ENCODE measurements around the gene GRIN2C.
A peak's percentile ranks its signal among the peaks of the same experiment; 100 is the strongest.

GRIN2C gene

DNA sequence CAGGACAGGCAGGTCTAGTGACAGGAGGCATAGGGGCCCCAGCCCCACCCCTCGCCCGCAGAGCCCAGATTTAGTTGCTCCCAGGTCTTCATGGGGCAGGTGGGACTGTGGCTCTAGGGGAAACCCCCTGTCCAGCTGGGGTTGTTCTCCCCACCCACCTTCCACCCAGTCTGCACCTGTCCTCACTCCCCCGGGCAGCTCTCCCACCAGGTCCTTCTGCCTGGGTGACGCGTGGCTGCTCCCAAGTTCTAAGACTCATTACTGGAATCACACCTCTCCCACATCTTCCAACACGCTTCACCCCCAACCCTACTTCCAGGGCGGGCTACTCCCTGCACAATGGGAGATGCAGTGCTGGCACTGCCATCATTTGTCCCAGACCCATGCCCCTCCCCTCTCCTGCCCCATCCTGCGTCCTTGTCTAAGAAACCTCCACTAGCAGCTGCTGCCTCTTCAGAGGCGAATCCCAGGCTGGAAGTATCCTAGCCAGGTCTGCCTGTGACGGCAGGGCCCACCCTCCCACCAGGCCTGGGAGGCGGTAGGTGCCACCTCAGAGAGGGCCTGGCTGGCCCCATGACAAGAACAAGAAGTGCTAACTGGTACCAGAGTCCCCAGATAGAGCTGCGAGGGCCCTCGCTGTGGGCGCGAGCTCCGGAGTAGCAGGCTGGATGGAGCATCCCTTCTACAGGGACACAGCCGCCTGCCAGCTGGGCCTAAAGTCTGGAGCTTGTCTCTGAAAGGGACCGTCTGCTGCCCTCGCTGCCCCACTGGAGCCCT is 22.8 kb downstream of the GRIN2C start:
- Histone ChIP-seq H2BK5ac (ENCODE audit: low read length) (peak overlapping the region; percentile 24), H3K27me3 (ENCODE audit: control insufficient read depth in 3 of 3, insufficient read depth in 3 of 3, low read depth in 1 of 3, low read length in 3 of 3) (peaks cover 0 to 4% (median 3%) of the 10 kb centered on the region in 3 experiments), H3K14ac (ENCODE audit: low read length) (no peak overlapping the region), H3K79me1 (ENCODE audit: low read depth, low read length) (peaks cover 2% of the 10 kb centered on the region), H4K8ac (ENCODE audit: low read depth, low read length) (no peak overlapping the region), H2AK5ac (ENCODE audit: low read depth, low read length) (no peak overlapping the region), H2BK15ac (ENCODE audit: low read length) (no peak overlapping the region), H3K36me3 (replicated peaks in 1 of 2; ENCODE audit: control insufficient read depth in 2 of 2, insufficient read depth in 2 of 2, low read length in 2 of 2) (peaks cover 7 to 8% of the 10 kb centered on the region in 2 donors), H3K4me2 (ENCODE audit: insufficient read depth, low read length, poor library complexity, severe bottlenecking) (no peak overlapping the region), H3K18ac (ENCODE audit: low read length) (no peak overlapping the region), H2BK120ac (ENCODE audit: low read depth, low read length) (no peak overlapping the region), H3K27ac (replicated peaks; ENCODE audit: low read length) (no peak overlapping the region), H3K4me1 (ENCODE audit: control insufficient read depth in 2 of 2, insufficient read depth in 1 of 2, low read depth in 1 of 2, low read length in 2 of 2) (peaks cover 15 to 24% of the 10 kb centered on the region in 2 donors), H3K9me3 (replicated peaks in 1 of 2; ENCODE audit: control insufficient read depth in 2 of 2, insufficient read depth in 1 of 2, low read depth in 1 of 2, low read length in 2 of 2) (no peaks in the 10 kb centered on the region), H2BK12ac (ENCODE audit: low read length) (no peak overlapping the region), H3K4me3 (ENCODE audit: low read length in 2 of 2) (no peak overlapping the region), H3K23ac (ENCODE audit: low read depth, low read length, poor library complexity) (no peak overlapping the region), H4K91ac (ENCODE audit: low read depth, low read length, poor library complexity) (no peak overlapping the region), H3K4ac (ENCODE audit: low read length) (no peak overlapping the region), H2AFZ (ENCODE audit: low read length) (no peak overlapping the region), H3K9ac (ENCODE audit: low read depth, low read length, poor library complexity) (peak overlapping the region; percentile 44)
- no CpG with 5 or more reads among the region's 19 CpGs for WGBS, 2 donors (ENCODE audit: extremely low coverage in 2 of 2, insufficient read length in 2 of 2, insufficient replicate concordance in 1 of 2)
- DNase-seq (ENCODE audit: low spot score), result no peak

DNA sequence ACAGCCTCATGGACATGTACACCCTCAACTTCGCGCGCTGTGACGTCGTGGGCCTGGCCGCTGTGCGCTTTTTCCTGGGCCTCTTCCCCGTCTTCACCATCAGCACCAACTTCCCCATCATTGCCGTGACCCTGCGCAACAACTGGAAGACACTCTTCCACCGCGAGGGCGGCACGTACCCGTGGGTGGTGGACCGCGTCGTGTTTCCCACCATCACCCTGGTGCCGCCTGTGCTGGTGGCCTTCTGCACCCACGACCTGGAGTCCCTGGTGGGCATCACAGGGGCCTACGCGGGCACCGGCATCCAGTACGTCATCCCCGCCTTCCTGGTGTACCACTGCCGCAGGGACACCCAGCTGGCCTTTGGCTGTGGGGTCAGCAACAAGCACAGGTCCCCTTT is 23.5 kb downstream of the GRIN2C start:
- DNase-seq (ENCODE audit: low spot score), result no peak
- H3K4me3 ChIP-seq (ENCODE audit: low read length in 2 of 2), result no peak overlapping the region
- no peak overlapping the region for H3K27ac ChIP-seq (replicated peaks; ENCODE audit: low read length)
- H4K8ac ChIP-seq (ENCODE audit: low read depth, low read length), result peak overlapping the region; percentile 29
- peak overlapping the region; percentile 24 for H2BK5ac ChIP-seq (ENCODE audit: low read length)
- no peak overlapping the region for H2AFZ ChIP-seq (ENCODE audit: low read length)
- WGBS, 2 donors (ENCODE audit: extremely low coverage in 2 of 2, insufficient read length in 2 of 2, insufficient replicate concordance in 1 of 2), result no CpG with 5 or more reads among the region's 26 CpGs
- peaks cover 4% of the 10 kb centered on the region for H3K79me1 ChIP-seq (ENCODE audit: low read depth, low read length)
- H3K9me3 ChIP-seq (replicated peaks in 1 of 2; ENCODE audit: control insufficient read depth in 2 of 2, insufficient read depth in 1 of 2, low read depth in 1 of 2, low read length in 2 of 2), result no peaks in the 10 kb centered on the region
- H3K36me3 ChIP-seq (replicated peaks in 1 of 2; ENCODE audit: control insufficient read depth in 2 of 2, insufficient read depth in 2 of 2, low read length in 2 of 2), result peaks cover 7 to 8% of the 10 kb centered on the region in 2 donors
- peak overlapping the region; percentile 63 for H3K14ac ChIP-seq (ENCODE audit: low read length)
- peak overlapping the region; percentile 26 for H2BK15ac ChIP-seq (ENCODE audit: low read length)
- peak overlapping the region; percentile 43 for H3K23ac ChIP-seq (ENCODE audit: low read depth, low read length, poor library complexity)
- no peak overlapping the region for H3K4me2 ChIP-seq (ENCODE audit: insufficient read depth, low read length, poor library complexity, severe bottlenecking)
- peak overlapping the region; percentile 44 for H3K9ac ChIP-seq (ENCODE audit: low read depth, low read length, poor library complexity)
- no peaks in the 10 kb centered on the region for H3K27me3 ChIP-seq (ENCODE audit: control insufficient read depth in 3 of 3, insufficient read depth in 3 of 3, low read depth in 1 of 3, low read length in 3 of 3)
- H4K91ac ChIP-seq (ENCODE audit: low read depth, low read length, poor library complexity), result no peak overlapping the region
- peak overlapping the region; percentile 22 for H2BK12ac ChIP-seq (ENCODE audit: low read length)
- H2AK5ac ChIP-seq (ENCODE audit: low read depth, low read length), result peak overlapping the region; percentile 37
- H3K18ac ChIP-seq (ENCODE audit: low read length), result no peak overlapping the region
- no peak overlapping the region for H2BK120ac ChIP-seq (ENCODE audit: low read depth, low read length)
- H3K4ac ChIP-seq (ENCODE audit: low read length), result no peak overlapping the region
- peaks cover 15 to 20% of the 10 kb centered on the region in 2 donors for H3K4me1 ChIP-seq (ENCODE audit: control insufficient read depth in 2 of 2, insufficient read depth in 1 of 2, low read depth in 1 of 2, low read length in 2 of 2)

DNA sequence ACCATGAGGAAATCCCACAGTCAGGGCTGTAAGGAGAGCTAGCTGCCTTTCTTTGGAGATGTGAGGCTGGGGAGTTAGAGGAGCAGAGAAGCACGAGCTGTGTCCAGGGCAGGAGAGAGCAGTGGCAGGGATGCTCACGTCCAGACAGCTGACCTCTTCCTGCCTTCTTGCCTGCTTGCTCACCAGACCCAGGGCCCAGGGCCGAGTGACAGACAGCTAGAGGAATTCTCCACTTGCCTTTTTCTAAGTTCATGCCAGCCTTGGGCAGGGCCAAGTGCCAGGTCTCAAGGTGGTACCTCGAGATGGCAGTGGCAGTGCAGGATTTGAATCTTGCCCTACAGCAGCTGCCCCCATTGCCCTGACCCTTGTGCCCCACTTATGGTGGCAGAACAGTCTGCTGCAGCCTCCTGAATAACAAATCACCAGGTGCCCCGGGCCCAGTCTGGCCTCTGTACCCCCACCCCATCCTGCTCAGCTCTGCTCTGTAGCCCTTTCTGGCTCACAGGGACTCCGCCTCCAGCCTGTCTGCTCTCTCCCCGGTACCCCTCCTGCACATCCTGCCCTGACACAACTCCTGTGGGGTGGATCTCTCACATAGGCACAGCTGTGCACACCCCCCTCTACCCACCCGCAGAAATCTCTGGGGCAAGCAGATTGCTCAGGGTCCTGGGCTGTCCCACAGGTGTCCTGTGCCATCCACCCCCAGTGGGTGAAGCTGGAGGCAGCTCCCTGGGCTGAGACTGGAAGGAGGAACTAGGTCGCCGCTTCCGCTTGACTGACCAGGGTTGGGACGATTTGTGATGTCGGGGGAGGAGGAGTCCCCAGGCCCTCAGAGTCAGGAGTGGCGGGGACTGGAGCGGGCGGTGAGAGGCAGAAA is 25.9 kb downstream of the GRIN2C start:
- DNase-seq (ENCODE audit: low spot score), result no peak
- H3K79me1 ChIP-seq (ENCODE audit: low read depth, low read length), result peaks cover 4% of the 10 kb centered on the region
- no peak overlapping the region for H2BK12ac ChIP-seq (ENCODE audit: low read length)
- H3K4ac ChIP-seq (ENCODE audit: low read length), result no peak overlapping the region
- peak overlapping the region; percentile 64 for H3K9ac ChIP-seq (ENCODE audit: low read depth, low read length, poor library complexity)
- no peak overlapping the region for H2AK5ac ChIP-seq (ENCODE audit: low read depth, low read length)
- peak overlapping the region; percentile 92 for H3K14ac ChIP-seq (ENCODE audit: low read length)
- peaks cover 7 to 11% of the 10 kb centered on the region in 2 donors for H3K4me1 ChIP-seq (ENCODE audit: control insufficient read depth in 2 of 2, insufficient read depth in 1 of 2, low read depth in 1 of 2, low read length in 2 of 2)
- peaks cover 7 to 15% of the 10 kb centered on the region in 2 donors for H3K36me3 ChIP-seq (replicated peaks in 1 of 2; ENCODE audit: control insufficient read depth in 2 of 2, insufficient read depth in 2 of 2, low read length in 2 of 2)
- H2BK15ac ChIP-seq (ENCODE audit: low read length), result no peak overlapping the region
- H4K8ac ChIP-seq (ENCODE audit: low read depth, low read length), result no peak overlapping the region
- H2AFZ ChIP-seq (ENCODE audit: low read length), result peak overlapping the region; percentile 77
- H2BK120ac ChIP-seq (ENCODE audit: low read depth, low read length), result no peak overlapping the region
- WGBS, 2 donors (ENCODE audit: extremely low coverage in 2 of 2, insufficient read length in 2 of 2, insufficient replicate concordance in 1 of 2), result no CpG with 5 or more reads among the region's 16 CpGs
- H3K27me3 ChIP-seq (ENCODE audit: control insufficient read depth in 3 of 3, insufficient read depth in 3 of 3, low read depth in 1 of 3, low read length in 3 of 3), result no peaks in the 10 kb centered on the region
- H3K18ac ChIP-seq (ENCODE audit: low read length), result peak overlapping the region; percentile 50
- no peak overlapping the region for H2BK5ac ChIP-seq (ENCODE audit: low read length)
- no peaks in the 10 kb centered on the region for H3K9me3 ChIP-seq (replicated peaks in 1 of 2; ENCODE audit: control insufficient read depth in 2 of 2, insufficient read depth in 1 of 2, low read depth in 1 of 2, low read length in 2 of 2)
- H3K4me3 ChIP-seq (ENCODE audit: low read length in 2 of 2), result no peak overlapping the region
- H3K23ac ChIP-seq (ENCODE audit: low read depth, low read length, poor library complexity), result no peak overlapping the region
- H3K4me2 ChIP-seq (ENCODE audit: insufficient read depth, low read length, poor library complexity, severe bottlenecking), result no peak overlapping the region
- no peak overlapping the region for H3K27ac ChIP-seq (replicated peaks; ENCODE audit: low read length)
- no peak overlapping the region for H4K91ac ChIP-seq (ENCODE audit: low read depth, low read length, poor library complexity)

DNA sequence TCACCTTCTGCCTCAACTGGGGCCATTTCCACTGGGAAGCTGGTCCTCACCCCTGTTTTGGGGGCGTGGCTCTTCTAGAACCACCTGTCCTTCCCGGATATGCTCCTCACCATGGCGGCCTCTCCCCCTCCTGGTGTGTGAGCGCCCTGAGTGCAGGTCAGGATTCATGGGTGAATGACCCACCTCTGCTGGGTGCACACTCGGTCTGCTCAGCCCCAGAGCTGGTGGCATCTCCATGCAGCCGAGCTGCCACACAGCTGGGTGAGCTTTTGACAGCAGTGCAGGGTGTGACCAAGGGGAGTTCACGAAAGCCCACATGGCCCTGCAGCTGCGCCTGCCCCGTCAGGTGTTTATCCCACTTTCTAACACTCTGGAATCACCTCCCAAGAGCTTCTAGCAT is 27.3 kb downstream of the GRIN2C start:
- Histone ChIP-seq H3K4ac (ENCODE audit: low read length) (no peak overlapping the region), H2BK120ac (ENCODE audit: low read depth, low read length) (no peak overlapping the region), H3K79me1 (ENCODE audit: low read depth, low read length) (peaks cover 5% of the 10 kb centered on the region), H3K18ac (ENCODE audit: low read length) (no peak overlapping the region), H3K4me2 (ENCODE audit: insufficient read depth, low read length, poor library complexity, severe bottlenecking) (no peak overlapping the region), H3K36me3 (replicated peaks in 1 of 2; ENCODE audit: control insufficient read depth in 2 of 2, insufficient read depth in 2 of 2, low read length in 2 of 2) (peaks cover 7 to 15% of the 10 kb centered on the region in 2 donors), H4K91ac (ENCODE audit: low read depth, low read length, poor library complexity) (no peak overlapping the region), H3K27me3 (ENCODE audit: control insufficient read depth in 3 of 3, insufficient read depth in 3 of 3, low read depth in 1 of 3, low read length in 3 of 3) (no peaks in the 10 kb centered on the region), H2AK5ac (ENCODE audit: low read depth, low read length) (no peak overlapping the region), H3K4me1 (ENCODE audit: control insufficient read depth in 2 of 2, insufficient read depth in 1 of 2, low read depth in 1 of 2, low read length in 2 of 2) (peaks cover 7 to 11% of the 10 kb centered on the region in 2 donors), H4K8ac (ENCODE audit: low read depth, low read length) (no peak overlapping the region), H3K27ac (replicated peaks; ENCODE audit: low read length) (no peak overlapping the region), H2BK15ac (ENCODE audit: low read length) (no peak overlapping the region), H2BK5ac (ENCODE audit: low read length) (no peak overlapping the region), H2BK12ac (ENCODE audit: low read length) (no peak overlapping the region), H2AFZ (ENCODE audit: low read length) (no peak overlapping the region), H3K9me3 (replicated peaks in 1 of 2; ENCODE audit: control insufficient read depth in 2 of 2, insufficient read depth in 1 of 2, low read depth in 1 of 2, low read length in 2 of 2) (no peaks in the 10 kb centered on the region), H3K14ac (ENCODE audit: low read length) (no peak overlapping the region), H3K4me3 (ENCODE audit: low read length in 2 of 2) (no peak overlapping the region), H3K23ac (ENCODE audit: low read depth, low read length, poor library complexity) (peak overlapping the region; percentile 34), H3K9ac (ENCODE audit: low read depth, low read length, poor library complexity) (peak overlapping the region; percentile 0)
- no peak for DNase-seq (ENCODE audit: low spot score)
- WGBS, 2 donors (ENCODE audit: extremely low coverage in 2 of 2, insufficient read length in 2 of 2, insufficient replicate concordance in 1 of 2), result no CpG with 5 or more reads among the region's 9 CpGs

Measured in neuronal stem cell (in vitro differentiated cells).